Gastrocnemius medialis (tissue), 4 donors: ENCODE data around the gene THSD7B.

Experiments
- POLR2A ChIP-seq, 2 donors: fragments of 450-650 bp; IDR thresholded peaks; one replicate each; pipeline ENCODE4 v1.6.1; 2017; ENCODE audit warnings: antibody characterized with exemption in 2 of 2, mild to moderate bottlenecking in 2 of 2, moderate library complexity in 2 of 2
- TF ChIP-seq, protein P1 (sequence below), 5 experiments: fragments of 450-650 bp in 3 of 5; fragments of 200-600 bp in 2 of 5; sonication (generic) in 2 of 5; IDR thresholded peaks in 4 of 5; conservative IDR thresholded peaks in 1 of 5; 1 replicate in 4 of 5; 2 replicates in 1 of 5; pipeline ENCODE4 v1.5.1; 2016 to 2019; ENCODE audit warnings: antibody characterized with exemption in 5 of 5, mild to moderate bottlenecking in 3 of 5, moderate library complexity in 3 of 5

DNA sequence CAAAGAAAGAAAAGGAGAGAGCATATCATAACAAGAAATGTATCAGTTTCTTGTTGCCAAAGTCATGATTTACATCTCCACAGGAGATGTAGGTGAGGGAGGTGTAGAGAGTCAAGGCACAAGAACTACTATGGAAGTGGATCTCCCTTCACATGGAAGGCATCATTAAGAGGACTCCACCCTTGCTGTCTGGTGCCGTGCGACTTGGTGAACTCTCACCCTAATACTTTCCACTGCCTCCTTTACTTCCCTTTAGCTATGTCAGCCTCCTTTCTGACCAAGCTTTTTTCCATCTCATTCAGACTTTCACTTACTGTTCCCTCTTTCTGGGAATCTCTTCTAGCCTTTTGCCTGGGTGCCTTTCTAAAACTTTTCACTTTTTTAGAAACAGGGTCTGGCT is 490.0 kb downstream of the THSD7B start:
- TF ChIP-seq, protein P1, sequence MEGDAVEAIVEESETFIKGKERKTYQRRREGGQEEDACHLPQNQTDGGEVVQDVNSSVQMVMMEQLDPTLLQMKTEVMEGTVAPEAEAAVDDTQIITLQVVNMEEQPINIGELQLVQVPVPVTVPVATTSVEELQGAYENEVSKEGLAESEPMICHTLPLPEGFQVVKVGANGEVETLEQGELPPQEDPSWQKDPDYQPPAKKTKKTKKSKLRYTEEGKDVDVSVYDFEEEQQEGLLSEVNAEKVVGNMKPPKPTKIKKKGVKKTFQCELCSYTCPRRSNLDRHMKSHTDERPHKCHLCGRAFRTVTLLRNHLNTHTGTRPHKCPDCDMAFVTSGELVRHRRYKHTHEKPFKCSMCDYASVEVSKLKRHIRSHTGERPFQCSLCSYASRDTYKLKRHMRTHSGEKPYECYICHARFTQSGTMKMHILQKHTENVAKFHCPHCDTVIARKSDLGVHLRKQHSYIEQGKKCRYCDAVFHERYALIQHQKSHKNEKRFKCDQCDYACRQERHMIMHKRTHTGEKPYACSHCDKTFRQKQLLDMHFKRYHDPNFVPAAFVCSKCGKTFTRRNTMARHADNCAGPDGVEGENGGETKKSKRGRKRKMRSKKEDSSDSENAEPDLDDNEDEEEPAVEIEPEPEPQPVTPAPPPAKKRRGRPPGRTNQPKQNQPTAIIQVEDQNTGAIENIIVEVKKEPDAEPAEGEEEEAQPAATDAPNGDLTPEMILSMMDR (IDR thresholded peaks at IDR 0.05 in 4 of 5, conservative IDR thresholded peaks at IDR 0.05 in 1 of 5), result no peak
- no peak for TF ChIP-seq POLR2A (IDR thresholded peaks at IDR 0.05)
